Loucy (cell line): ENCODE data around the gene COL11A1.

Experiments used
- H2AFZ ChIP-seq: fragments of 200-600 bp; sonication (generic); 2 replicates; pipeline ENCODE4 v1.6.0; 2016; ENCODE audit warnings: antibody characterized with exemption, mild to moderate bottlenecking, low read length, moderate library complexity
- H3F3A ChIP-seq: fragments of 200-600 bp; 2 replicates; pipeline ENCODE4 v1.6.0; 2016; ENCODE audit warnings: antibody characterized with exemption, low read depth, mild to moderate bottlenecking
- H3K27me3 ChIP-seq: fragments of 200-600 bp; sonication (generic); 2 replicates; pipeline ENCODE4 v1.6.1; 2014; ENCODE audit warnings: low read length, mild to moderate bottlenecking; ENCODE audit not compliant: insufficient read depth, poor library complexity, severe bottlenecking
- H3K36me3 ChIP-seq: fragments of 200-600 bp; sonication (generic); 2 replicates; pipeline ENCODE4 v1.6.1; 2016; ENCODE audit warnings: low read length; ENCODE audit not compliant: insufficient read depth
- H3K4me1 ChIP-seq: fragments of 200-600 bp; sonication (generic); 2 replicates; pipeline ENCODE4 v1.5.1; 2014; ENCODE audit warnings: low read length, mild to moderate bottlenecking; ENCODE audit not compliant: insufficient read depth, poor library complexity, severe bottlenecking
- H3K4me2 ChIP-seq: fragments of 200-600 bp; sonication (generic); 2 replicates; pipeline ENCODE4 v1.6.0; 2014; ENCODE audit warnings: antibody characterized with exemption, low read length, low read depth, mild to moderate bottlenecking; ENCODE audit not compliant: poor library complexity, severe bottlenecking
- H3K4me3 ChIP-seq: fragments of 200-600 bp; sonication (generic); 2 replicates; pipeline ENCODE4 v1.5.1; 2014; ENCODE audit warnings: low read length, mild to moderate bottlenecking, mixed read lengths; ENCODE audit not compliant: poor library complexity, severe bottlenecking
- H3K79me2 ChIP-seq: fragments of 200-600 bp; sonication (generic); 2 replicates; pipeline ENCODE4 v1.6.1; 2014; ENCODE audit warnings: low read length; ENCODE audit not compliant: insufficient read depth
- H3K9ac ChIP-seq: fragments of 200-600 bp; sonication (generic); 2 replicates; pipeline ENCODE4 v1.6.0; 2014; ENCODE audit warnings: mild to moderate bottlenecking, low read depth, low read length, moderate library complexity; ENCODE audit not compliant: poor library complexity, severe bottlenecking
- H3K9me2 ChIP-seq: fragments of 200-600 bp; sonication (generic); replicated peaks from 2 replicates; pipeline ENCODE4 v1.6.1; 2016; ENCODE audit warnings: low read depth, low read length, mixed read lengths
- H3K9me3 ChIP-seq: fragments of 200-600 bp; sonication (generic); 2 replicates; pipeline ENCODE4 v1.6.1; 2014; ENCODE audit warnings: mild to moderate bottlenecking, antibody characterized with exemption, low read length, low read depth; ENCODE audit not compliant: insufficient read depth
- H4K20me1 ChIP-seq: fragments of 200-600 bp; sonication (generic); 2 replicates; pipeline ENCODE4 v1.6.0; 2014; ENCODE audit warnings: antibody characterized with exemption, low read length, mild to moderate bottlenecking; ENCODE audit not compliant: insufficient read depth, poor library complexity, severe bottlenecking
- CTCF ChIP-seq: fragments of 200-600 bp; sonication (generic); conservative IDR thresholded peaks from 2 replicates; pipeline ENCODE4 v1.5.1; 2014; ENCODE audit warnings: mild to moderate bottlenecking, antibody characterized with exemption, low read length
- EZH2phosphoT487 ChIP-seq: fragments of 200-600 bp; IDR thresholded peaks from 2 replicates; pipeline ENCODE4 v1.6.1; 2018; ENCODE audit warnings: antibody characterized with exemption, mild to moderate bottlenecking, moderate library complexity, borderline replicate concordance

Gene COL11A1

GRCh38 chr1:102899935-102900334 lies 208.4 kb downstream of the COL11A1 start:
- Histone ChIP-seq H3K9ac (no peak overlapping the region), H2AFZ (no peak overlapping the region), H3K4me2 (no peak overlapping the region), H3K79me2 (no peaks in the 10 kb centered on the region), H3K36me3 (no peaks in the 10 kb centered on the region), H3K9me3 (no peaks in the 10 kb centered on the region), H3F3A (no peaks in the 10 kb centered on the region), H3K4me1 (no peaks in the 10 kb centered on the region), H3K9me2 (no peaks in the 10 kb centered on the region), H3K27me3 (no peaks in the 10 kb centered on the region), H4K20me1 (no peaks in the 10 kb centered on the region), H3K4me3 (no peak overlapping the region)
- TF ChIP-seq CTCF (no peak), EZH2phosphoT487 (no peak)

- no peaks in the 10 kb centered on the region for H3K36me3 ChIP-seq
- H3K27me3 ChIP-seq: no peaks in the 10 kb centered on the region
- H4K20me1 ChIP-seq: no peaks in the 10 kb centered on the region
- no peaks in the 10 kb centered on the region for H3K4me1 ChIP-seq
- no peak overlapping the region for H2AFZ ChIP-seq
- H3K9me2 ChIP-seq: no peaks in the 10 kb centered on the region
- no peaks in the 10 kb centered on the region for H3F3A ChIP-seq
- H3K4me2 ChIP-seq: no peak overlapping the region
- H3K9me3 ChIP-seq: no peaks in the 10 kb centered on the region
- no peak overlapping the region for H3K9ac ChIP-seq
- H3K4me3 ChIP-seq: no peak overlapping the region
- no peaks in the 10 kb centered on the region for H3K79me2 ChIP-seq
- TF ChIP-seq CTCF (no peak), EZH2phosphoT487 (no peak)
These were observed 210.8 kb downstream of the COL11A1 start for GRCh38 chr1:102897557-102897956.

GRCh38 chr1:102896771-102897170 lies 211.6 kb downstream of the COL11A1 start:
- TF ChIP-seq EZH2phosphoT487 (no peak), CTCF (no peak)
- Histone ChIP-seq H3F3A (no peaks in the 10 kb centered on the region), H4K20me1 (no peaks in the 10 kb centered on the region), H3K27me3 (no peaks in the 10 kb centered on the region), H3K9me2 (no peaks in the 10 kb centered on the region), H3K36me3 (no peaks in the 10 kb centered on the region), H2AFZ (no peak overlapping the region), H3K4me2 (no peak overlapping the region), H3K4me3 (no peak overlapping the region), H3K9me3 (no peaks in the 10 kb centered on the region), H3K4me1 (no peaks in the 10 kb centered on the region), H3K9ac (no peak overlapping the region), H3K79me2 (no peaks in the 10 kb centered on the region)
